ENCODE data around the gene OR2F2.

GRCh38 chr7:143958781-143959180, 23.7 kb downstream of the OR2F2 start:
- TF ChIP-seq CTCF (IDR thresholded peaks at IDR 0.05) (no peak), POLR2A (IDR thresholded peaks at IDR 0.05) (no peak), EP300 (IDR thresholded peaks at IDR 0.05) (no peak)

Measured in sigmoid colon (tissue), 4 donors.